DMS53 (cell line): ENCODE measurements around the gene NOL6.
A peak's percentile ranks its signal among the peaks of the same experiment; 100 is the strongest.
"Not testable (repeated sequence)": the region's sequence is repeated elsewhere in the genome, so short reads cannot be mapped to it uniquely, and the experiment has no call there.

ENCODE experiments used
- DNase-seq: peaks from one replicate; lab custom pipeline; 2025; lab: John Stamatoyannopoulos, UW

Gene NOL6, protein sequence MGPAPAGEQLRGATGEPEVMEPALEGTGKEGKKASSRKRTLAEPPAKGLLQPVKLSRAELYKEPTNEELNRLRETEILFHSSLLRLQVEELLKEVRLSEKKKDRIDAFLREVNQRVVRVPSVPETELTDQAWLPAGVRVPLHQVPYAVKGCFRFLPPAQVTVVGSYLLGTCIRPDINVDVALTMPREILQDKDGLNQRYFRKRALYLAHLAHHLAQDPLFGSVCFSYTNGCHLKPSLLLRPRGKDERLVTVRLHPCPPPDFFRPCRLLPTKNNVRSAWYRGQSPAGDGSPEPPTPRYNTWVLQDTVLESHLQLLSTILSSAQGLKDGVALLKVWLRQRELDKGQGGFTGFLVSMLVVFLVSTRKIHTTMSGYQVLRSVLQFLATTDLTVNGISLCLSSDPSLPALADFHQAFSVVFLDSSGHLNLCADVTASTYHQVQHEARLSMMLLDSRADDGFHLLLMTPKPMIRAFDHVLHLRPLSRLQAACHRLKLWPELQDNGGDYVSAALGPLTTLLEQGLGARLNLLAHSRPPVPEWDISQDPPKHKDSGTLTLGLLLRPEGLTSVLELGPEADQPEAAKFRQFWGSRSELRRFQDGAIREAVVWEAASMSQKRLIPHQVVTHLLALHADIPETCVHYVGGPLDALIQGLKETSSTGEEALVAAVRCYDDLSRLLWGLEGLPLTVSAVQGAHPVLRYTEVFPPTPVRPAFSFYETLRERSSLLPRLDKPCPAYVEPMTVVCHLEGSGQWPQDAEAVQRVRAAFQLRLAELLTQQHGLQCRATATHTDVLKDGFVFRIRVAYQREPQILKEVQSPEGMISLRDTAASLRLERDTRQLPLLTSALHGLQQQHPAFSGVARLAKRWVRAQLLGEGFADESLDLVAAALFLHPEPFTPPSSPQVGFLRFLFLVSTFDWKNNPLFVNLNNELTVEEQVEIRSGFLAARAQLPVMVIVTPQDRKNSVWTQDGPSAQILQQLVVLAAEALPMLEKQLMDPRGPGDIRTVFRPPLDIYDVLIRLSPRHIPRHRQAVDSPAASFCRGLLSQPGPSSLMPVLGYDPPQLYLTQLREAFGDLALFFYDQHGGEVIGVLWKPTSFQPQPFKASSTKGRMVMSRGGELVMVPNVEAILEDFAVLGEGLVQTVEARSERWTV

DNA sequence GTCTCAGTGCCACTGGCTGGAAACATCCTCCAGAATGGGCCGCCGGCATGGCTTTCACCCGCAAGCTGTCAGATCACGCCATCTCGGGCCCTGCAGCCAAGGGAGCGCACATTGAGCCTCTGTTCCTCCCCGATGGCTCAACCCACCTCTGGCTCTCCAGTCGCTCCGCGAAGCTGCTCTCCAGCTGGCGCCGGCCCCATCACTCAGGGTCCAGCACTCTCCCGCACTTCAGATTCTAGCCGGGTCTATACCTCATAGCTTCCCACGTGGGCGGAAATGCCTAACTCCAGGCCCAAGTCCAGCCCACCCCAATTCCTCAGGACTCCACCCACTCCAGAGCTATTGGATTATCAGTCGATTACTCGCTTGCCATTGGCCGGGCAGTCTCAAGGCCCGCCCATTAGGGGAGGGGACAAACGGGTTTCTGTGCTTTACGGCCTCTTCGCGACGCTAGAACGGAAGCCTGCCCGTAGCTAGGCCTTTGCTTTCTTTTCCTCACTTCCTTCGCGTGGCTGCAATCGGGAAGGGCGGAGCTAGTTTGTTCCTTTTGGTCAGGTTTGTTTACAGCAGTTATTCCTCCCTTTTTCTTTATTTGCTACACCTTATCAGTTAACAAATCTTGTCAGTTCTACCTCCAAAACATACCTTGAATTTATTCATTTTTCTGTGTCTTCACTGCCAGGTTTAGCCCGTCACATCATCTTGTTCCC, at the start of gene NOL6:
NOL6 (minus strand) TSS at position 282 of the 710 bp plus-strand sequence; CDS start at position 200, 82 bp downstream.
- DNase-seq, result peak; percentile 99

DNA sequence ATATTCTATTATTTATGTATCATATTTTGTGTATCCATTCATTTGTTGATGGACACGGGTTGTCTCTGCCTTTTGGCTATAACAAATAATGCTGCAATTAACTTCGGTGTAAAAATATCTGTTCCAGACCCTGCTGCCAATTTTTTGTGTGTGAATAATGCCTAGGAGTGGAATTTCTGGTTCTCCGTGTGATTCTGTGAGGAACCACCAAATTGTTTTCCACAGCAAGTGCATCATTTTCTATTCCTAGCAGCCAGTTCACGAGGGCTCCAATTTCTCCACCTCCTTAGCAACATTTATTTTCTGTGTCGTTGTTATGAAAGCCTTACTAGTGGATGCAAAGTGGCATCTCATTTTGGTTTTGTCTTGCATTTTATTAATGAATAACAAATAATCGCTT, 48.1 kb upstream of the NOL6 start:
- DNase-seq, result peak; percentile 42

DNA sequence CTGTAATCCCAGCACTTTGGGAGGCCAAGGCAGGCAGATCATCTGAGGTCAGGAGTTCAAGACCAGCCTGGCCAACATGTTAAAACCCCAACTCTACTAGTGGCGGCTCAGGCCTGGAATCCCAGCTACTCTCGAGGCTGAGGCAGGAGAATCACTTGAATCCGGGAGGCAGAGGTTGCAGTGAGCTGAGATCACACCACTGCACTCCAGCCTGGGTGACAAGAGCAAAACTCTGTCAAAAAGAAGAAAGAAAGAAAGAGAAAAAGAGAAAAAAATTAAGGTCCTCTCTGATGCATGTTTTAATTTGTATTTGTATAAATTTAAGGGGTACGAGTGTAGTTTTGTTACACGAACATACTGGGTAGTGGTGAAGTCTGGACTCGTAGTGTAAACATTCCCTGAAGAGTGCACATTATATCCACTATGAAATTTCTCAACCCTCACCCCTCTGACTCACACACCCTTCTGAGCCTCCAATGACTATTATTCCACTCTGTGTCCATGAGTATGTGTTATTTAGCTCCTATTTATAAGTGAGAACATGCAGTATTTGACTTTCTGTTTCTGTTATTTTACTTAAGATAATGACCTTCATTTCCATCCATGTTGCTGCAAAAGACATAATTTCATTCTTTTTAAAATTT, 44.3 kb upstream of the NOL6 start:
- peak; percentile 57 for DNase-seq

DNA sequence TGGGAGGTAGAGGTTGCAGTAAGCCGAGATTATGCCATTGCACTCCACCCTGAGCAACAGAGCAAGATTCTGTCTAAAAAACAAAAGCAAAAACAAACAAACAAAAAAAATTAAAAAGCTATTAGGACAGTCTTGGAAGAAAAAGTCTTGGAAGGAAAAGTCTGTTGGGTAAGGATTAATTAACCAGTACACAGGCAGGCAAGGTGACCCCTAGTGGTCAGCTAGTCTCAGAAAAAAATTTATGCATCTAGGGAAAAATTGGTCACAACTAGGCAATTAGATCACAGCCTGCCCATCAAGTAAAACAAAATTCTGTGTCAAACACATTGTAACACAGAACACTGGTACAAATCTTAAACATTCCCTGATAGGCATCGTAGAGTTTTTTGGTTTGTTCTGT, 43.6 kb upstream of the NOL6 start:
- DNase-seq, result peak; percentile 71

DNA sequence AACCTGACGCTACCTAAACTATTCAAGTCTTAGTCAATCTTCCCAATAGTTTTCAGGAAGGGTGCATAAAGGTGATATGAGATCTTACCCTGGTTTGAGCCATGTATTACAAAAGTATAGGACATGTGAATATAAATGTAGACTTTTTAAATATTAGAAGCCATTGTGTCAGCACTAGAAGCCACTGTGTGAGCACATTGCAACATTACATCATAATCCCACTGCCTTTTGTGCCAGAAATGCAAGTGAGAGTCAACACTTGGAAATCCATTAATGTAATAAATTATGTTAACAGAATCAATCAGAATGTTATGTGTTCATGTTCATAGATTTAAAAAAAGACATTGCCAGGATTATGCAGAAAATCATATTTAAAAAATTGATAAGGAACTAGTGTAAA, 42.7 kb upstream of the NOL6 start:
- peak; percentile 48 for DNase-seq

DNA sequence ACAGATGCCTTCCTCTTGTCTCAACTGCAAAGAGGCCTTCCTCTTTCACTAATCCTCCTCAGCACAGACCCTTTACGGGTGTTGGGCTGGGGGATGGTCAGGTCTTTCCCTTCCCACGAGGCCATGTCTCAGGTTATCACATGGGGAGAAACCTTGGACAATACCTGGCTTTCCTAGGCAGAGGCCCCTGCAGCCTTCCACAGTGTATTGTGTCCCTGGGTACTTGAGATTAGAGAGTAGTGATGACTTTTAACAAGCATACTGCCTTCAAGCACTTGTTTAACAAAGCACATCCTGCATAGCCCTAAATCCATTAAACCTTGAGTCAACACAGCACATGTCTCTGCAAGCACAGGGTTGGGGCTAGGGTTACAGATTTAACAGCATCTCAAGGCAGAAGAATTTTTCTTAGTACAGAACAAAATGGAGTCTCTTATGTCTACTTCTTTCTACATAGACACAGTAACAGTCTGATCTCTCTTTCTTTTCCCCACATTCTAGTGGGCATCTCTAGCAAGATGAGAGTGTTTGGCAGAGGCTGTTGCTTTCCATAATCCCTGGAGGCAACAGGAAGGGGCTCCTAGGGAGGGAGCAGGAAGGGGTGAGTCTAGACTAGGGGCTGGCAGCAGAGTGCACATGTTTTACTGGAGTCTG, 41.7 kb upstream of the NOL6 start:
- DNase-seq, result peak; percentile 89

DNA sequence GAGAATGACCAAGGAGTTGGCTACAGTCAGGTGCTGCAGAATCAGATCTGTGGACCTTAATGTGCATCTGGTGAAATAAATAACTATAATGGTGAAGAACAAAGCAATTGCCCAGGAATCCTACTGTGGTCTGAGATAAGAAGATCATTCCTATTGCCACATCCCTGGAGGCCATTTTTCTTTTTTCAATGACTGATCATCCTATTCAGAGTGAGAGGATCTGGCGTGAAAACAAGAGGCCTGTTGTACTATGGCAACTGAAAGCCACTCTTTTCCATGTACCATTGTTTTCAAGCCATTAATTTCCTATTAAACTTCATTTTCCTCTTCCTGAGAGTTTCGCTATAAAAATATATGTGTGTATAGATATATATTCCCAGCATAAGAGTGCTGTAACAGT, 38.8 kb upstream of the NOL6 start:
- peak; percentile 28 for DNase-seq

DNA sequence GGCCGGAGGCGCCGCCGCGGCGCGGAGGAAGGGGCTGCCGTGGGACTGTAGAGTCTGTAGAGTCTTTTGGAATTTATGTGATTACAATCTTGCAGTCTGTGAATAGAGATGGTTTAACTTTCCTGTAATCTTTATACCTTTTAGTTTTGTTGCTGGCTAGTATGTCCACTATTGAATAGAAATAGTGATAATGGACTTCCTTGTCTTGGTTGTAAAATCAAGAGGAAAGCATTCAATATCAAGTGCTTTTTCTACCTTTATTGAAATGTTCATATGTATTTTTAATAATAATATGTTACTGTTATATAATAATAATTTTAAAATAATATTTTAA, 37.4 kb upstream of the NOL6 start:
- not testable (repeated sequence) for DNase-seq

DNA sequence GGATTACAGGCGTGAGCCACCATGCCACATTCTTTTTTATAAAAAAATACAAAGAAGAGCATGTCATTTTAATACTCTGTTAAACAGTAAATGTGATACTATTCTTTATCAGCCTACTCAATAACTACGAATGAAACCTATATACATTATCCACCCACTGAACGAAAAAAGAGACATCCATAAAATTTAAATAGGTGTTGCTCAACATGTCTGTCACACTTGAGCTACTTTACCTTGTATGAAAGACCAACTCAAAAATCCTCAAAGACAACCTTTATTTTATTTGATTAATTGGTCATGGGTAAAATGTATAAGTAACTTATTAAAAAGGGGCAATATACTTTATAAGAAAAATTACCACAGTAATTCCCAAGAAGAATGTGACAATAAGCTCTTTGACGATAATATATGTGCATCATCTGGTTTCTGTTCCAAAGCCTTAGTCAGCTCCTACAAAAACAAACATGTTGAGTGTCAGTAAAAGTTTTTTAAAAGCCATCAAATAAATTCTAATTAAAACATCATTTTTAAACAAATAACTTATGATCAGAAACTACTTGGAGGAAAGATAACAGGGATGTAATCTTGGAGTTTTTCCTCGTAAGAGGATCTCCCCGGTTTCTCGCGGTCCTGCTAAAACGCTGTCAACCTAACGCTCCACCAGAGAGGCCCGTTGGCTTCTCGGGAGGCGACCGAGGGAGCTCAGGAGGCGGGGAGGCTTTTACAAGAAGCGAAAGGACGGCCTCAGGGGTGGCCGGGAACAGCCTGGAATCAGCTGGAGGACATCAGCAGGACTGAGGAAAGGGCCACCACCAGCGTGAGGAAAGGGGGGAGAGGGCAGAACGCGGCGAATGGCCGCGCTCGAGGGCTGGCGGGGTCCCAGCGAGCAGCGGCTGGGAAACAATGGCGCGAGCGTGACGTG, 36.8 kb upstream of the NOL6 start:
- peak; percentile 88 for DNase-seq

DNA sequence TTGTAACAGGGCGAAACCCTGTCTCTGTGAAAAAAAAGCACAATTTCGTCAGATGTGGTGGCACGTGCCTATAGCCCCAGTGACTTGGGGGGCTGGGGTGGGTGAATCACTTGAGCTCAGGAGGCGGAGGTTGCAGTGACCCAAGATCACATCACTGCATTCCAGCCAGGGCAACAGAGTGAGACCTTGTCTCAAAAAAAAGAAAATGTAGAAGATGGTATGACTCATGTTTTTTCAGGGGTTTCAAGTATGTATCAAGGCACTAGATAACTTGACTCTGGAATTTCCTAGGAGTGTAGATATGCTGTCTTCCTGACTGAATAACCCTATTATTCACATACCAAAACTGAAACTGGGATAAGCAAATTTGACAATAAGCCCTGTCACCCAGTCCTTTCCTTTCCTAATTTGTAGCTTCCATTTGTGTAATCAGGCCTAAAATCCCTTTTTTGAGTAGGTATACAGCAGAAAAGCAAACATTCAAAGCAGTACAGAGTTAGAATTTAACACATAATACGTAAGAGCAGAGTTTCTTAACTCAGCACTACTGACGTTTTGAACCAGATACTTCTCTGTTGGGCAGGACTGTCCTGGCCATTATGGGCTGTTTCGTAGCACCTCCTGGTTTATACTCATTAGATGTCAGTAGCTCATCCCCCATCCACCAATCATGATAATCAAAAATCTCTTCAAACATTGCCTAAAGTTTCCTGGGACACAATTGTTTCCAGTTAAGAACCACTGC, 33.1 kb upstream of the NOL6 start:
- peak; percentile 45 for DNase-seq

DNA sequence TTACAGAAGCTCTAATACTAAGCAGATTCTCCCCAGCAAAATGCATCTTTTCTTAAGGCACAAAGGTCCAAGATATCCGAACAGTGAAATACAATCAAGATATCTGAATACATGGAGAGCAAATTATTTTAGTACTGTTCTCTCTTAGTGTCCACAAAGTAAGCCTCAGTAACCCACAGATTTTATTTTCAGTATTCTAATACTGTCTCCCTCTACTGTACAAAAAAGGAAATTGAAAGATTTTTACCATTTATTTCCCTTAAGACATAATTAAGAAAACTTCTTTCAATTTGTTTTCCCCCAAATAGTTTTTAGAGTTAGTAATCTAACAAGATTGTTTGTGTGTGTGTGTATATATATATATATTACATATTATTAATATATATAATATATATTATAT, 24.7 kb upstream of the NOL6 start:
- peak; percentile 50 for DNase-seq

DNA sequence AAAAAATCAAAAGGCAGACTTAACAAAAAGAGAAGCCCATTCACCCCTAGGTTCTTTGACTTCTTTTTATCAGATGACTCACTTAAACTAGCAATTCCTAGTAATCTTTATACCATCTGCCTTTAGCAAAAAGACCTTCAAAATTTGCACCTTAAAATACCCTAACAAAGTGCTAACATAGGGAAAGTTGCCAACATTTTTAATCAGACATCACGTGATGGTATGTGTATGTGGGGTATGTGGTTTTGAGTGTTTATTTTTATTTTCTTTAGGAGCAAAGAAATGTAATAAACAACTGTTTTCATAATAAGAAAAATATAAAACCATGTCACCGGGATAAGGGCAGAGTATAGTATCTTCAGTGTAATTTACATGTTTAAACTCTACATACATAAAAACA, 20.1 kb upstream of the NOL6 start:
- not testable (repeated sequence) for DNase-seq

DNA sequence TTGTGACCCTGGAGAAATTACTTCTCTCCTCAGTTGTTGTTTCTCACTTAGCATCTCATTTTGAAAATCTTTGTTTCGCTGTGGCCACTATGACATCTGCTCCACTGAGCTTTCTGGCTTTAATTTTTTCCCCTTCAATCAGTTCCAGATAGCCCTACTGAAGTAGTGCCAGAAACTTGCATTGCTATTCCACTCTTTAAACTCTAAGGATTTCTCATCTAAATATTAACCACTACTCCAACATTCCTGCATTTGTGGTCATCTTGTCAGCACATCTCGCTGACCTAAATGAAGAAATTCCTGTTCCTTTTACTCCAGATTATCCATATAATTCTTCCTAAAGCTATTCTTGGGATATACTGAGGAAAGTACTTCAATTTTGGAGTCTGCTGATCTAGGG, 15.3 kb upstream of the NOL6 start:
- DNase-seq, result no peak

DNA sequence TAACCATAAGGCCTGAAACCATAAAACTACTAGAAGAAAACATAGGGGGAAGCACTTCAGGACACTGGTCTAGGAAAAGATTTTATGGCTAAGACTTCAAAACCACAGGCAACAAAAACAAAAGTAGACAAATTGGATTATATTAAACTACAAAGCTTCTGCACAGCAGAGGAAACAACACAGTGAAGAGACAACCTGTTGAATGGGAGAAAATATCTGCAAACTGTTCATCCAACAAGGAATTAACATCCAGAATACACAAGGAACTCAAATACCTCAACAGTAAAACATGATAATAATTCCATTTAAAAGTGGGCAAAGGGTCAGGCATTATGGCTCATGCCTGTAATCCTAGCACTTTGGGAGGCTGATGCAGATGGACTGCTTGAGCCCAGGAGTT, 11.6 kb upstream of the NOL6 start:
- not testable (repeated sequence) for DNase-seq

DNA sequence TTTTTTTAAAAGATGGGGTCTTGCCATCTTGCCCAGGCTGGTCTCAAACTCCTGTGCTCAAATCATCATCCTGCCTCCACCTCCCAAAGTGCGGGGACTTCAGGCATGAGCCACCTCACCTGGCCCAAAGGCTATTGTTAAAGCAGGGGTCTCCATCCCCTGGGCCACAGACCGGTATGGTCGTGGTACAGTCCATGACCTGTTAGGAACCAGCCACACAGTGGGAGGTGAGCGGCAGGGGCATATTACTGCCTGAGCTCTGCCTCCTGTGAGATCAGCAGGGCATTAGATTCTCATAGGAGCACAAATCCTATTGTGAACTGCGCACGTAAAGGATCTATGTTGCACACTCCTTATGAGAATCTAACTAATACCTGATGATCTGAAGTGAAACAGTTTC, 7.3 kb upstream of the NOL6 start:
- no peak for DNase-seq

DNA sequence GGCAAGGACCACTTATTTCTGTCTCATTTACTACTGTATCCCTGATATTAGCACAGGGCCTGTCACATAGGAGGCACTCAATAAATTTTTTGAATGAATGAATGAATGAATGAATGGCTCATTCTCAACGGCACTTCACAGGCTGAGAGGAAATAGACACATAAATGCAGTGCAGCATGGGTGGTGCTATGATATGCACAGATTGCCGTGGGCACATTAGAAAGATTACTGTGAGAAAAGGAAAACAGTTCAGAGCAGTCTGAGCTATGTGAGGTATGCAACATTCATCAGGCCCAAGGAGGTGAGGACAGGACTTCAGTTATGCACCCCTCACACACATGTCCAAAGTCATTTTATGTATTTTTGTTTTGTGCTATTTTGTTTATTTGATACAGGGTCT, 6.4 kb upstream of the NOL6 start:
- DNase-seq, result no peak

DNA sequence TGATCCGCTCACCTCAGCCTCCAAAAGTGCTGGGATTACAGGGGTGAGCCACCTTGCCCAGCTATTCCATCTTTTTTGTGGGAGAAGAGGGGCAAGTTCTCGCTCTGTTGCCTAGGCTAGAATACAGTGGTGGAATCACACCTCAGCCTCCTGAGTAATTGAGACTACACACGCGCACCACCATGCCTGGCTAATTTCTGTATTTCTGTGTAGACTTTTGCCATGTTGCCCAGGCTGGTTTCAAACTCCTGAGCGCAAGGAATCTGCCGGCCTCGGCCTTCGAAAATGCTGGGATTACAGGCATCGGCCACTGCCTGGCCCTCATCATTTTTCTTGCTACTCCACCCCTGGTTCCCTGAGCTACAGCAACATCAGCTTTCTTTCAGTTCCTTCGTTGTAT, 2.8 kb upstream of the NOL6 start:
- DNase-seq, result no peak

DNA sequence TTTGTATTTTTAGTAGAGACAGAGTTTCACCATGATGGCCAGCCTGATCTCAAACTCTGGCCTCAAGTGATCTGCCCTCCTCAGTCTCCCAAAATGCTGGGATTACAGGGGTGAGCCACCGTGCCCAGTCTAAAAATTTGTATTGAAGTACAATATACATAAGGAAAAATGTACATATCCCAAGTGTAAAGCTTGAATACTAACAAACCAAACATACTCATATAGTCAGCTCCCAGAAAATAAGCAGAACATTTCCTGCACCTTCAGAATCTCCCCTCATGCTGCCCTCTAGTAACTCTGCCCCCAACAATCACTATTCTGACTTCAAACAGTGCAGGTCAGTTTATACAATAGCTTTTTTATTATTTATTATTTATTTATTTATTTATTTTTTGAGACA, 1.6 kb upstream of the NOL6 start:
- no peak for DNase-seq
